GM12878 (cell line): ENCODE results near the gene LRRC23. TPM values are rescaled to one million over a fixed set of nuclear protein-coding genes. Genes with fewer than 3 reads are reported as not detected.

Experiments
- ASH2L ChIP-seq: fragments of 300-600, 200-600 bp; sonication (generic); IDR thresholded peaks from 2 replicates; pipeline ENCODE4 v1.6.1; 2017; ENCODE audit warnings: low read depth, mild to moderate bottlenecking, borderline replicate concordance
- BHLHE40 ChIP-seq, 2 experiments: fragments of 450-650 bp in 1 of 2; IDR thresholded peaks; 2 replicates each; pipeline ENCODE4 v1.6.1; 2011 to 2017; ENCODE audit warnings: low read depth in 2 of 2, borderline replicate concordance in 1 of 2, improper control_type of control experiment in 1 of 2, low read length in 1 of 2, mild to moderate bottlenecking in 1 of 2
- BRCA1 ChIP-seq: IDR thresholded peaks from 2 replicates; pipeline ENCODE4 v1.6.1; 2011; ENCODE audit warnings: low read depth, low read length, improper control_type of control experiment
- CREM ChIP-seq: IDR thresholded peaks from 2 replicates; pipeline ENCODE4 v1.6.1; 2014; ENCODE audit warnings: antibody characterized with exemption, low read depth
- EED ChIP-seq: sonication (generic); IDR thresholded peaks from 2 replicates; pipeline ENCODE4 v1.6.1; 2016; ENCODE audit warnings: antibody characterized with exemption, low read depth
- HDAC2 ChIP-seq: fragments of 200-600 bp; sonication (generic); IDR thresholded peaks from 2 replicates; pipeline ENCODE4 v1.6.1; 2017
- IRF4 ChIP-seq: IDR thresholded peaks from 2 replicates; pipeline ENCODE4 v1.6.1; 2011; ENCODE audit warnings: low read depth, low read length
- JUNB ChIP-seq: IDR thresholded peaks from 2 replicates; pipeline ENCODE4 v1.6.1; 2016; ENCODE audit warnings: antibody characterized with exemption, mild to moderate bottlenecking
- MEF2A ChIP-seq: IDR thresholded peaks from 2 replicates; pipeline ENCODE4 v1.6.1; 2011; ENCODE audit warnings: low read depth, mild to moderate bottlenecking, low read length, moderate library complexity; ENCODE audit not compliant: insufficient read depth
- MEF2B ChIP-seq: fragments of 450-650 bp; IDR thresholded peaks from 2 replicates; pipeline ENCODE4 v1.6.1; 2018; ENCODE audit warnings: mild to moderate bottlenecking, moderate library complexity; ENCODE audit not compliant: partially characterized antibody, poor library complexity, severe bottlenecking
- MXI1 ChIP-seq: fragments of 150-350 bp; IDR thresholded peaks from 2 replicates; pipeline ENCODE4 v1.6.1; 2011; ENCODE audit warnings: low read depth, mild to moderate bottlenecking, inconsistent platforms, low read length, improper control_type of control experiment
- RBBP5 ChIP-seq: fragments of 200-600 bp; sonication (generic); conservative IDR thresholded peaks from 2 replicates; pipeline ENCODE4 v1.6.1; 2016
- TCF3 ChIP-seq: IDR thresholded peaks from 2 replicates; pipeline ENCODE4 v1.6.1; 2012; ENCODE audit warnings: low read depth, mild to moderate bottlenecking, low read length, borderline replicate concordance; ENCODE audit not compliant: insufficient read depth
- ZZZ3 ChIP-seq: IDR thresholded peaks from 2 replicates; pipeline ENCODE4 v1.6.1; 2011; ENCODE audit warnings: low read depth; ENCODE audit not compliant: control insufficient read depth, insufficient read length
- polyA plus RNA-seq, 11 experiments: library from polyadenylated mRNA; depleted of rRNA in 4 of 11; unstranded in 6 of 11; stranded (reverse) in 5 of 11; fragments of >200 nt; fragmentation: Nextera tagmentation in 4 of 11; fragmentation: Illumina TruSeq in 1 of 11; extraction: Ambion mirVana in 4 of 11; extraction: Trizol in 1 of 11; gene quantifications; 1 replicate in 1 of 11; 2 replicates in 10 of 11; pipeline versions ENCODE4 v1.2.1 to v1.2.3, GENCODE V29; 2011 to 2016; ENCODE audit warnings: inconsistent platforms in 2 of 11, missing spikeins in 2 of 11, low read depth in 1 of 11
- total RNA-seq, 4 experiments: library from RNA; depleted of rRNA in 3 of 4; stranded (reverse); fragments of >200 nt in 3 of 4; fragmentation: Illumina TruSeq in 1 of 4; extraction: Trizol in 1 of 4; gene quantifications; 2 replicates each; pipeline versions ENCODE4 v1.2.1 to v1.2.3, GENCODE V29; 2013 to 2021
- TF ChIP-seq, protein P1 (sequence below): fragments of 450-650 bp; IDR thresholded peaks from 2 replicates; pipeline ENCODE4 v1.6.1; 2017; ENCODE audit warnings: mild to moderate bottlenecking
- TF ChIP-seq, protein P2 (sequence below): fragments of 450-650 bp; conservative IDR thresholded peaks from 2 replicates; pipeline ENCODE4 v1.6.1; 2017; ENCODE audit warnings: mild to moderate bottlenecking, moderate library complexity
- TF ChIP-seq, protein P3 (sequence below): fragments of 150-350 bp; IDR thresholded peaks from 2 replicates; pipeline ENCODE4 v1.6.1; 2014; ENCODE audit warnings: mild to moderate bottlenecking, low read depth, low read length
- TF ChIP-seq, protein P4 (sequence below): fragments of 450-650 bp; IDR thresholded peaks from 2 replicates; pipeline ENCODE4 v1.6.1; 2016; ENCODE audit warnings: mild to moderate bottlenecking, moderate library complexity, borderline replicate concordance
- TF ChIP-seq, protein P5 (sequence below): IDR thresholded peaks from 2 replicates; pipeline ENCODE4 v1.6.1; 2011; ENCODE audit warnings: low read depth, mild to moderate bottlenecking, low read length, moderate library complexity, borderline replicate concordance; ENCODE audit errors: extremely low read depth

The LRRC23 gene
- total and polyA plus RNA-seq, 10 of the 15 experiments (the other 5 are each of a cell fraction or from before 2014, with no cell fraction given), result 1.4 to 6.9 (median 3.4) TPM

DNA sequence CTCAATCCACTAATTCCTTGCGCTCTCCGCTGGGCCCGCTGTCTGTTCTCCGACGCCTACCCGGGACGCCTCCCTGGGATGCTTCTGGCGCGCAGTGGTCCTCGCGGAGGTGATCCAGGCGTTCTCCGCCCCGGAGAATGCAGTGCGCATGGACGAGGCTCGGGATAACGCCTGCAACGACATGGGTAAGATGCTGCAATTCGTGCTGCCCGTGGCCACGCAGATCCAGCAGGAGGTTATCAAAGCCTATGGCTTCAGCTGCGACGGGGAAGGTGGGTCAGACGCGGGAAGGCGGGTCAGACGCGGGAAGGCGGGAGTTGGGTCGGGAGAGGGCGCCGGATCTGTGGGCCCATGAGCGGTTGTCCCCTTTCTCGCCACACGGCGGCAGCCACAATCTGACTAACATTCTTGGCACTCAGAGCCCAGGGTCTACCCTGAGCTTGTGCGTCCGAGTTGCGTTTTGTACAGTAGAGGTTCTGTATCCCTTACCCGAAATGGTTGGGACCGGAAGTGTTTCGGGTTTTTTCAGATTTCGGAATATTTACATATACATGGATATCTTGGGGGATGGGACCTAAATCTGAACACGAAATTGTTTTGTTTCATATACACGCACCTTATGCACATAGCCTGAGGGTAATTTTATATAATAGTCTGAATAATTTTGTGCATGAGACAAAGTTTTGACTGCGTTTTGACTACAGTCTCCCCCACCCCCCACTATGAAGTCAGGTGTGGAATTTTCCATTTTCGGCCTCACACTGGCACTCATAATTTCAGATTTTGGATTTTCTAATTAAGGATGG lies 40.0 kb downstream of the LRRC23 start (continued):
- TF ChIP-seq, protein P1, sequence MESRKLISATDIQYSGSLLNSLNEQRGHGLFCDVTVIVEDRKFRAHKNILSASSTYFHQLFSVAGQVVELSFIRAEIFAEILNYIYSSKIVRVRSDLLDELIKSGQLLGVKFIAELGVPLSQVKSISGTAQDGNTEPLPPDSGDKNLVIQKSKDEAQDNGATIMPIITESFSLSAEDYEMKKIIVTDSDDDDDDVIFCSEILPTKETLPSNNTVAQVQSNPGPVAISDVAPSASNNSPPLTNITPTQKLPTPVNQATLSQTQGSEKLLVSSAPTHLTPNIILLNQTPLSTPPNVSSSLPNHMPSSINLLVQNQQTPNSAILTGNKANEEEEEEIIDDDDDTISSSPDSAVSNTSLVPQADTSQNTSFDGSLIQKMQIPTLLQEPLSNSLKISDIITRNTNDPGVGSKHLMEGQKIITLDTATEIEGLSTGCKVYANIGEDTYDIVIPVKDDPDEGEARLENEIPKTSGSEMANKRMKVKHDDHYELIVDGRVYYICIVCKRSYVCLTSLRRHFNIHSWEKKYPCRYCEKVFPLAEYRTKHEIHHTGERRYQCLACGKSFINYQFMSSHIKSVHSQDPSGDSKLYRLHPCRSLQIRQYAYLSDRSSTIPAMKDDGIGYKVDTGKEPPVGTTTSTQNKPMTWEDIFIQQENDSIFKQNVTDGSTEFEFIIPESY, result no peak
- TF ChIP-seq ZZZ3 (no peak), MEF2B (no peak), IRF4 (peak; percentile 41; the same call in 1 of the 2 replicates), CREM (0 out of 2 replicates have a peak, but pooled peaks have one; percentile 9), ASH2L (no peak), HDAC2 (no peak), JUNB (peak; percentile 69), BHLHE40 (IDR thresholded peaks at IDR 0.05; ENCODE audit: borderline replicate concordance in 1 of 2, low read depth in 2 of 2, low read length in 1 of 2) (peak in 1 of 2 experiments; percentile 60; a peak in 1 of 4 replicates), RBBP5 (no peak), MXI1 (peak; percentile 36; the same call in 1 of the 2 replicates), TCF3 (peak; percentile 10; the same call in 1 of the 2 replicates), BRCA1 (no peak), EED (peak; percentile 97), MEF2A (0 out of 2 replicates have a peak, but pooled peaks have one; percentile 26)
- TF ChIP-seq, protein P2, sequence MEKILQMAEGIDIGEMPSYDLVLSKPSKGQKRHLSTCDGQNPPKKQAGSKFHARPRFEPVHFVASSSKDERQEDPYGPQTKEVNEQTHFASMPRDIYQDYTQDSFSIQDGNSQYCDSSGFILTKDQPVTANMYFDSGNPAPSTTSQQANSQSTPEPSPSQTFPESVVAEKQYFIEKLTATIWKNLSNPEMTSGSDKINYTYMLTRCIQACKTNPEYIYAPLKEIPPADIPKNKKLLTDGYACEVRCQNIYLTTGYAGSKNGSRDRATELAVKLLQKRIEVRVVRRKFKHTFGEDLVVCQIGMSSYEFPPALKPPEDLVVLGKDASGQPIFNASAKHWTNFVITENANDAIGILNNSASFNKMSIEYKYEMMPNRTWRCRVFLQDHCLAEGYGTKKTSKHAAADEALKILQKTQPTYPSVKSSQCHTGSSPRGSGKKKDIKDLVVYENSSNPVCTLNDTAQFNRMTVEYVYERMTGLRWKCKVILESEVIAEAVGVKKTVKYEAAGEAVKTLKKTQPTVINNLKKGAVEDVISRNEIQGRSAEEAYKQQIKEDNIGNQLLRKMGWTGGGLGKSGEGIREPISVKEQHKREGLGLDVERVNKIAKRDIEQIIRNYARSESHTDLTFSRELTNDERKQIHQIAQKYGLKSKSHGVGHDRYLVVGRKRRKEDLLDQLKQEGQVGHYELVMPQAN, result peak; percentile 40
- TF ChIP-seq, protein P3, sequence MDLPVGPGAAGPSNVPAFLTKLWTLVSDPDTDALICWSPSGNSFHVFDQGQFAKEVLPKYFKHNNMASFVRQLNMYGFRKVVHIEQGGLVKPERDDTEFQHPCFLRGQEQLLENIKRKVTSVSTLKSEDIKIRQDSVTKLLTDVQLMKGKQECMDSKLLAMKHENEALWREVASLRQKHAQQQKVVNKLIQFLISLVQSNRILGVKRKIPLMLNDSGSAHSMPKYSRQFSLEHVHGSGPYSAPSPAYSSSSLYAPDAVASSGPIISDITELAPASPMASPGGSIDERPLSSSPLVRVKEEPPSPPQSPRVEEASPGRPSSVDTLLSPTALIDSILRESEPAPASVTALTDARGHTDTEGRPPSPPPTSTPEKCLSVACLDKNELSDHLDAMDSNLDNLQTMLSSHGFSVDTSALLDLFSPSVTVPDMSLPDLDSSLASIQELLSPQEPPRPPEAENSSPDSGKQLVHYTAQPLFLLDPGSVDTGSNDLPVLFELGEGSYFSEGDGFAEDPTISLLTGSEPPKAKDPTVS, result no peak
- TF ChIP-seq, protein P4, sequence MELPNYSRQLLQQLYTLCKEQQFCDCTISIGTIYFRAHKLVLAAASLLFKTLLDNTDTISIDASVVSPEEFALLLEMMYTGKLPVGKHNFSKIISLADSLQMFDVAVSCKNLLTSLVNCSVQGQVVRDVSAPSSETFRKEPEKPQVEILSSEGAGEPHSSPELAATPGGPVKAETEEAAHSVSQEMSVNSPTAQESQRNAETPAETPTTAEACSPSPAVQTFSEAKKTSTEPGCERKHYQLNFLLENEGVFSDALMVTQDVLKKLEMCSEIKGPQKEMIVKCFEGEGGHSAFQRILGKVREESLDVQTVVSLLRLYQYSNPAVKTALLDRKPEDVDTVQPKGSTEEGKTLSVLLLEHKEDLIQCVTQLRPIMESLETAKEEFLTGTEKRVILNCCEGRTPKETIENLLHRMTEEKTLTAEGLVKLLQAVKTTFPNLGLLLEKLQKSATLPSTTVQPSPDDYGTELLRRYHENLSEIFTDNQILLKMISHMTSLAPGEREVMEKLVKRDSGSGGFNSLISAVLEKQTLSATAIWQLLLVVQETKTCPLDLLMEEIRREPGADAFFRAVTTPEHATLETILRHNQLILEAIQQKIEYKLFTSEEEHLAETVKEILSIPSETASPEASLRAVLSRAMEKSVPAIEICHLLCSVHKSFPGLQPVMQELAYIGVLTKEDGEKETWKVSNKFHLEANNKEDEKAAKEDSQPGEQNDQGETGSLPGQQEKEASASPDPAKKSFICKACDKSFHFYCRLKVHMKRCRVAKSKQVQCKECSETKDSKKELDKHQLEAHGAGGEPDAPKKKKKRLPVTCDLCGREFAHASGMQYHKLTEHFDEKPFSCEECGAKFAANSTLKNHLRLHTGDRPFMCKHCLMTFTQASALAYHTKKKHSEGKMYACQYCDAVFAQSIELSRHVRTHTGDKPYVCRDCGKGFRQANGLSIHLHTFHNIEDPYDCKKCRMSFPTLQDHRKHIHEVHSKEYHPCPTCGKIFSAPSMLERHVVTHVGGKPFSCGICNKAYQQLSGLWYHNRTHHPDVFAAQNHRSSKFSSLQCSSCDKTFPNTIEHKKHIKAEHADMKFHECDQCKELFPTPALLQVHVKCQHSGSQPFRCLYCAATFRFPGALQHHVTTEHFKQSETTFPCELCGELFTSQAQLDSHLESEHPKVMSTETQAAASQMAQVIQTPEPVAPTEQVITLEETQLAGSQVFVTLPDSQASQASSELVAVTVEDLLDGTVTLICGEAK, result no peak
- TF ChIP-seq, protein P5, sequence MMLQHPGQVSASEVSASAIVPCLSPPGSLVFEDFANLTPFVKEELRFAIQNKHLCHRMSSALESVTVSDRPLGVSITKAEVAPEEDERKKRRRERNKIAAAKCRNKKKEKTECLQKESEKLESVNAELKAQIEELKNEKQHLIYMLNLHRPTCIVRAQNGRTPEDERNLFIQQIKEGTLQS, result no peak
